ENCODE data around the gene GALNS. TPM values are rescaled to one million over a fixed set of nuclear protein-coding genes. Genes with fewer than 3 reads are reported as not detected.

GALNS gene
- total RNA-seq: 18.8 and 25.7 TPM in 2 replicates

GRCh38 chr16:88856828-88857727 is at the start of gene GALNS, which contains the start of gene TRAPPC2L:
TSS of gene GALNS (minus strand) at chr16:88856947. CDS start at chr16:88856877, 70 bp downstream.
TSS of gene TRAPPC2L (plus strand) at chr16:88857127. CDS start at chr16:88857151, 24 bp downstream.

GRCh38 chr16:88866151-88866920 is 9.6 kb upstream of the GALNS start, which contains the start of gene PABPN1L:
TSS of gene PABPN1L (minus strand) at chr16:88866660. CDS start at chr16:88866606, 54 bp downstream.

DNA sequence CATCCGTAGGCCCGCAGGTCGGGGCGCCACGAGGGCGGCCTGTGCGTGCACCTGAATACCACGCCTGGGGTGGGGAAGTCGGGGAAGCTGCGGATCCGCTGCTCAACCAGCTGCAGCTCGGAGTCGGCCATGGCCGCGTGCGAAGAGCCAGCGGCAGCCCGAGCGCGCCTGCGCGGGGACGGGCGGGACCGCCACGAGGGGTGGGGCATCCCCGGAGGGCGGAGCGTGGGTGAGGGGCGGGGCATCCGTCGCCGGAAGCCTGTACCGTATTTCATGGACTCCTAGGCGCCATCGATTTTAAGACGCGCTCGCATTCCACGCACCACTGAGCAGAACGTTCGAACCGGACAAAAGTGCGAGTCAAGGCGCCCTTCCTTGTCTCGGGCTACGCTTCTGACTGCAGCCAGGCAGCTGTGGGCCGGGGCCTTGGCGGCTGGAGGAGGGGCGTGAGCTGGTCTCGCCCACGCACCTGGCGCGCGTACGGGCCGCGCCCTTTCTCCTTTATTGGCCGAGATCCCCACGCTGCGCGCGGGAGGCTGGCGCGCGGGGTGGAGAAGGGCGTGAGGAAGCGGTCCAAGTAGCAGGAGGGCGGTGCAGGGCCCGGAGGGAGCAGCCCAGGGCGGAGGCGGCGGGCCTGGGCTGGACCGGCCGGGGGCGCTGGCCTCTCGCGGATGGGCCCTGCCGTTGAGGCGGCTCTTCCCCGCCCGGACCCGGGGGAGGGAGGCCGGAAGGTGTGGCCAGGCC is 44.8 kb downstream of the GALNS start, which contains the start of gene APRT:
TSS of gene APRT (minus strand) at position 160 of the 744 bp plus-strand sequence. CDS start at position 131, 29 bp downstream.

GRCh38 chr16:88803264-88803987 is 53.3 kb downstream of the GALNS start, which contains the start of gene CDT1:
TSS of gene CDT1 (plus strand) at chr16:88803789. CDS start at chr16:88803832, 43 bp downstream.

GRCh38 chr16:88785106-88785924 is 71.4 kb downstream of the GALNS start, which contains the start of gene PIEZO1:
TSS of gene PIEZO1 (minus strand) at chr16:88785220. CDS start at chr16:88784964, 256 bp downstream.

Other genes with a start within 250 kb of the GALNS start
- not detected in 2 replicates for gene IL17C, start 218.4 kb downstream of the GALNS start, total RNA-seq
- gene CYBA, start 205.9 kb downstream of the GALNS start, total RNA-seq: 257 and 264 TPM in 2 replicates
- 32.1 and 44.2 TPM in 2 replicates for gene MVD, start 193.9 kb downstream of the GALNS start, total RNA-seq
- gene SNAI3, start 170.4 kb downstream of the GALNS start, total RNA-seq: not detected in 2 replicates
- gene RNF166, start 150.5 kb downstream of the GALNS start, total RNA-seq: 11.6 and 12.2 TPM in 2 replicates
- gene CTU2, start 150.4 kb downstream of the GALNS start, total RNA-seq: 9.9 and 17.8 TPM in 2 replicates
- 58.3 and 59.5 TPM in 2 replicates for gene PIEZO1, start 71.7 kb downstream of the GALNS start, total RNA-seq
- gene CDT1, start 53.2 kb downstream of the GALNS start, total RNA-seq: 2.2 and 6.1 TPM in 2 replicates
- 136 and 144 TPM in 2 replicates for gene APRT, start 45.0 kb downstream of the GALNS start, total RNA-seq
- 36.3 and 41.2 TPM in 2 replicates for gene TRAPPC2L, start 180 bp upstream of the GALNS start, total RNA-seq
- not detected in 2 replicates for gene PABPN1L, start 9.7 kb upstream of the GALNS start, total RNA-seq
- not detected in 2 replicates for gene CBFA2T3, start 120.3 kb upstream of the GALNS start, total RNA-seq
- gene ACSF3, start 236.9 kb upstream of the GALNS start, total RNA-seq: 17.9 and 18.9 TPM in 2 replicates

Data from cardiac ventricle fibroblast (primary cell).